GM21526 (cell line): ENCODE measurements around the gene NR2C1.
A peak's percentile ranks its signal among the peaks of the same experiment; 100 is the strongest.

Experiments used
- ATAC-seq: cut with Tn5 transposase; IDR thresholded peaks from one replicate; pipeline ENCODE4 v1.9.1; 2021; ENCODE audit warnings: moderate library complexity; ENCODE audit not compliant: unreplicated experiment, low FRiP score

The NR2C1 gene

GRCh38 chr12:95088379-95088778 is 15.0 kb upstream of the NR2C1 start:
- ATAC-seq: peak; percentile 64

- no peak for ATAC-seq
These were observed 12.2 kb upstream of the NR2C1 start for GRCh38 chr12:95085612-95086011.

GRCh38 chr12:95083938-95084337 is 10.5 kb upstream of the NR2C1 start:
- no peak for ATAC-seq

DNA sequence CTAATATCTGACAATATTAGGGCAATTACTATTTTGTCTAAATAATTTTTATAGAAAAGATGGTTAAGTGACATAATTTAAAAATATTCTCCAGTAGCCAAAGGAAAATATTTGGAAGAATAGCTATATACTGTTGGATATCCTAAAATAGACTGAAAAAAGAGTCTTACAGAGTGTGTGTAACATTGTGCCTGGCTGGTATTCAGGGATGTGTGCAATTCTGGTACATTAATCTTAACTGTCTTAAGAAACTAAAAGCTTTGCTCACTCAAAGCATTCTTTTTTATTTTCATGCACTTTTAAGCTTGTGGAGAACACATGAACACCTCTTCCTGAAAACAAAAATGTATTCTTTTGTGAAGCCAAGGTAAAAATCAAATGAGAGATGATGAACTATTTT is 10.1 kb upstream of the NR2C1 start:
- ATAC-seq: no peak

GRCh38 chr12:95077341-95077740 is 3.9 kb upstream of the NR2C1 start:
- no peak for ATAC-seq

- no peak for ATAC-seq
These were observed 1.3 kb upstream of the NR2C1 start for GRCh38 chr12:95074766-95075165.

DNA sequence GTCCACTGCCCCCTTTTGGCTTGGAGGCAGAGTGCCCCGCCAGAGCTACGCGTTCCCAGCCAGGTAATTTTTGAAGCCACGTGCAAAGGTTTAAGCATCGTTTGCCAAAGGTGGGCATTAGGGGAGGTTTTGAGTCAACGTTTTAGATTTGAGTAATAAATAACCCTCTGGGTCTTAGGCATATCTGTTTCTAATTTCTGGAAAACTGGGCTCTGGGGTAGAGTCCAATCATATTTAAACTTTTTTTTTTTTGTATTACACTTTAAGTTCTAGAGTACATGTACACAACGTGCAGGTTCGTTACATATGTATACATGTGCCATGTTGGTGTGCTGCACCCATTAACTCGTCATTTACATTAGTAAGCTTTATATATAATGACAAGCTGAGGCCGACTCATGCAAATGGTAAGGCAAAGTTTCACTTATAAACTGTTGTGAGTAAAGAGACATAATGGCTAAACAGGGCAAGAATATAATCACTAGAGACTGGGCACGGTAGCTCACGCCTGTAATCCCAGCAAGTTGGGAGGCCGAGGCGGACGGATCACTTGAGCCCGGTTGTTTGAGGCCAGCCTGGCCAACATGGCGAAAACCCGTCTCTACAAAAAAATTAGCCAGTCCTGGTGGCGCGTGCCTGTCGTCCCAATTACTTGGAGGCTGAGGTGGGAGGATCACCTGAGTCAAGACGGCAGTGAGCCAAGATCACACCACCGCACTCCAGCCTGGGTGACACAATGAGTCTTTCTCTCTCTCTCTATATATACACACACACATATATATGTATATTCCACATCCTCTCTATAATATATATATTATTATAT is 491 bp upstream of the NR2C1 start:
- no peak for ATAC-seq

DNA sequence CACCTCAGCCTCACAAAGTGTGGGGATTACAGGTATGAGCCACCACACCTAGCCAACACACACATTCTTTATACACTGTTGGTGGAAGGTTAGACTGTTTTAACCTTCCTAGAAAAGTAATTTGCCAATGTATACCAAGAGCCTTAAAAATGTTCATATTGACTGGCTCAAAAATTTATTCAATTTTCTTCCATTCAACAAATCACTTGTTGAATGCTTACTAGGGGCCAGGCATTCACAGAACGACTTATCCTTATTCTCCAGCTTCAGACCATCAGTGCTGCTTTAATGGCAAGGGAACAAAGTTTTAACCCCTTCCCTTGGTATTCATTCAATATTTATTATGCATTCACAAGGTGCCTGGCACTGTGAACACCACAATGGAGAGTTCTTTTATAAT is 3.0 kb downstream of the NR2C1 start:
- ATAC-seq: no peak

DNA sequence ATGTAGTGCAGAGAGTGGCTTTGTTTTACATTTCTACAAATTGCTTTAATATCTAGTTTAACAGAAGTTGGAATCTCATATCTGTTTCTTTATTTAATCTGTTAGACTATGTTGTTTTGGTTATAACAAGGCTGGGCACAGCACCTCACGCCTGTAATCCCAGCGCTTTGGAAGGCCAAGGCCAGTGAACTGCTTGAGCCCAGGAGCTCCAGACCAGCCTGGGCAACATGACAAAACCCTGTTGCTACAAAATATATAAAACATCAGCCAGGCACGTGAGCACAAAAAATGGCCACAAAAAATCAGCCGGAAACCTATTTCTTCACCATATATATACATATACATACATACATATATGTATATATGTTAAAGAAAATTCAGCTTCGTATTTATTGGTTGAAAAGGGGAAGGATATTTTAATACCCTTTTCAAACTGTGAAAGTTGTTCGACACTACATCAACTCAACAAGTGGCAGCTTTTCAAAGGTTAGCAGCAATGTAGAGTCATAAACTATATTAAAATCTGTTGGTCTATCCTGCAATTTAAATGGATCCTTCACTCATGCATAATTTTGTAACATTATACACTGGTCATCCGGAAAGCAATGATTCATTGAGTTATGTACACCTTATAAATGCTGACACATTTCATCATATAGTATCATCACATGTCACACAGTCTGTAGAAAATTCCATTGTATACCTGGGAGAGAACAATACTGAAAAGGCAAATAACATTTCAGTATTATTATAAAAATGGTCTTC is 7.1 kb downstream of the NR2C1 start:
- ATAC-seq: no peak

DNA sequence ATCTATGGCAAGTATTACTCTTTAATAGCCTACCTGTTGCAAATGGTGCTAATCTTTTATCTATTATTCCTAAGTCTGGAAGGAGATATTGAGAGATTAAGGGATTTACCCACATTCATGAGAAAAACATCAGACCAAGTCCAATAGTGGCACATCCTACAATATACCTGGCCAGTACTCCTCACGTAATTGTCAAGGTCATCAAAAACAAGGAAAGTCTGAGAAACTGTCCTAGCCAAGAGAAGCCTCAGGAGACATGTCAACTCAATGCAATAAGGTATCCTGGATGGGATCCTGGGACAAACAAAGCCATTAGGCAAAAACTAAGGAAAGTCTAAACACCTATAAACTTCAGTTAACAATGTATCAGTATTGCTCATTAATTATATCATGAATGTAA is 12.5 kb downstream of the NR2C1 start:
- ATAC-seq: no peak

- ATAC-seq: no peak
These were observed 13.4 kb downstream of the NR2C1 start for GRCh38 chr12:95059984-95060383.

DNA sequence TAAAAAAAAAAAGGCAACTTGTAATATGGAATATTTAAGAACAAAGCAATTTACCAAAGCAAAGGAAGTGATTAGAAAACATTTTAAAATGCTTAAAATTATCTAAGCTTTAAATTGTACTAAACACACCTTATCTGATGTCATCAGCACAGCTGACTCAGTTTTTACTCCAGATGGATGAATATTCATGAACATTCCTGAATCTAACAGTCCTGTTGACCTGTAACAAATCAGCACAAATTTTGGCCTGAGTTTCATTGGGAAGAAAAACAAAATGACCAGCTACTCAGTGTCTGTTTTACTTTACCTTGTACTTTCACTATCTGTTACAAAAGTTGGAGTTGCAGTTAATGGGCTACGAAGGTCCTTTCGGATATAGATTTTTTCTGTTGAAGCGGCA is 16.0 kb downstream of the NR2C1 start:
- no peak for ATAC-seq

- no peak for ATAC-seq
These were observed 18.4 kb downstream of the NR2C1 start for GRCh38 chr12:95055057-95055456.

DNA sequence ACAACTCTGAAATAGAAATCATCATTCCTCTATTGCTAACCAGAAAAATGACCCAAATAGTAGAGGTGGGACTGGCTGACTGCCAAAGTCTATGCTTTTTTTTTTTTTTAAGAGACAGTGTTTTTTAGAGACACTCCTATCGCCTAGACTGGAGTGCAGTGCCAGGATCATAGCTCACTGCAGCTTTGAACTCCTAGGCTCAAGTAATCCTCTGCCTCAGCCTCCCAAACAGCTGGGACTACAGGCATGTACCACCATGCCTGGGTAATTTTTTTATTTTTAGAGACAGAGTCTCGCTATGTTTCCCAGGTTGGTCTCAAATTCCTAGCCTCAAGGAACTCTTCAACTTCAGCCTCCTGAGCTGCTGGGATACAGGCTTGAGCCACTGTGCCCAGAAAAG is 19.2 kb downstream of the NR2C1 start:
- no peak for ATAC-seq

DNA sequence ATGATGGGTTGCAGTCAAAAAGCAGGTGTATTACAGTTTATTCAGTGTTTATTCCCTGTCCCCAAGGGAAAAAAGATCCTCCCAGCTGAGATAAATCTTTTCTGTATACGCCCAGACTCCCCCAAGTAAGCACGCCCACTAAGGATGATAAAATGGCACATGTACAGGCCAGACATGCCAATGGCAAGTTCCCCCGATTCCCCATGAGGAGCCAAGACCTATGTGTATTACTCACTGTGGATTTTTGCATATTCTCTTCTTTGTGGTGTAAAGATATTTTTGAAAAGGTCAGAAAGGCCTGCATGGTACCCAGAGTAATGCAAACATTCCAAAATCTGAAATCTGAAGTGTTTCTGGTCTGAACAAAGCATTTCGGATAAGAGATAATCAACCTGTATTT is 22.2 kb downstream of the NR2C1 start:
- no peak for ATAC-seq

GRCh38 chr12:95037906-95038305 is 35.5 kb downstream of the NR2C1 start:
- ATAC-seq: no peak

DNA sequence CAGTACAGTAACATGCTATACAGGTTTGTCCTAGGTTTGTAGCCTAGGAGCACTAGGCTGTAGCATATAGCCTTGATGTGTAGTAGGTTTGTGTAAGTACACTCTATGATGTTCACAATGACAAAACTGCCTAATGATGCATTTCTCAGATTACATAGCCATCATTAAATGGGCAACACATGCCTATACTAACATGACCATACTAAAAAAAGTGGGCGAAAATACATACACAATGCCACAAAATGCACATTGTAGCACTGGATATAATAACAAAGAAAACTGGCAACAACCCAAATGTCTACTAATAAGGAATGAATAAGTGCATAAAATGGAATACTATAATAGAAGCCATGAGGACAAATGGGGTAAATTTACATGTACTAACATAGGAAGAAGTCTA is 38.7 kb downstream of the NR2C1 start:
- no peak for ATAC-seq

- ATAC-seq: no peak
These were observed 50.9 kb downstream of the NR2C1 start for GRCh38 chr12:95022477-95022876.

DNA sequence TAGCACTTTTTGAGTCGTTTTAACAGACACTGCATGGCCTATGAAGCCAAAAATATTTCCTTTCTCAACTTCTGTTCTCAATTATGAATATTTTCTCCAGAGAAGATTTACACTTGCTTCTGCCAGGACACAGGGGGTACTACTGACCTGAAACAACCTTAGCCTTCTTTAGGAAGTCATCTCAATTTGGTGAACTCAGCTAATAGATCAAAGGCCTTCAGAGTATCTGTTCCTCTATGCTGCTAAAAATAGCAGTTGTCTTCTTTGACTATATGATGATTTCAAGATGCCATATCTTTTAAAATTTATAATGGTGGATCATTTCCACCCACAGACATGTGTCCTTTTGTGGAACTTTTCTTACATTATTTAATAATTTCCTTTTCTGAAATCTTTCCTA is 55.9 kb downstream of the NR2C1 start:
- ATAC-seq: no peak

GRCh38 chr12:95016120-95016519 is 57.3 kb downstream of the NR2C1 start:
- ATAC-seq: no peak

GRCh38 chr12:95014554-95014953 is 58.9 kb downstream of the NR2C1 start:
- ATAC-seq: no peak

- no peak for ATAC-seq
These were observed 67.2 kb downstream of the NR2C1 start for GRCh38 chr12:95006206-95006605.
